MCF 10A (cell line): ENCODE results near the gene NANP. TPM values are rescaled to one million over a fixed set of nuclear protein-coding genes. Genes with fewer than 3 reads are reported as not detected.
A peak's percentile ranks its signal among the peaks of the same experiment; 100 is the strongest.

Source experiments
- BruUV-seq: library from RNA; stranded (reverse); fragments of 400-500 nt; replicated peaks from 2 replicates; lab custom pipeline; 2021; lab: Mats Ljungman, UMichigan
- CTCF ChIA-PET: fragments of 300-600 bp; sonication (Branson Sonifier 250); formaldehyde crosslinking; extraction: SDS; loops from one replicate; lab custom pipeline; 2021; ENCODE audit warnings: antibody characterized with exemption, inconsistent platforms; lab: Yijun Ruan, JAX
- POLR2A ChIA-PET: fragments of 300-600, 350-650 bp; sonication (Branson Sonifier 250); formaldehyde crosslinking; extraction: SDS; loops from one replicate; lab custom pipeline; 2020; ENCODE audit warnings: antibody characterized with exemption, inconsistent platforms; lab: Yijun Ruan, JAX
- DNase-seq: peaks from one replicate; pipeline ENCODE4 v3.0.0-alpha.2; 2018; ENCODE audit not compliant: unreplicated experiment
- H3K27ac Mint-ChIP-seq: one replicate; pipeline ENCODE4 v1.8.0; 2022; ENCODE audit warnings: mild to moderate bottlenecking, low read depth, mixed read lengths; ENCODE audit not compliant: unreplicated experiment
- H3K27me3 Mint-ChIP-seq: one replicate; pipeline ENCODE4 v1.8.0; 2022; ENCODE audit warnings: mixed read lengths; ENCODE audit not compliant: insufficient read depth, unreplicated experiment
- H3K36me3 Mint-ChIP-seq: one replicate; pipeline ENCODE4 v1.8.0; 2022; ENCODE audit warnings: mild to moderate bottlenecking, moderate library complexity, mixed read lengths; ENCODE audit not compliant: insufficient read depth, unreplicated experiment
- H3K4me1 Mint-ChIP-seq: one replicate; pipeline ENCODE4 v1.8.0; 2022; ENCODE audit warnings: mixed read lengths; ENCODE audit not compliant: insufficient read depth, unreplicated experiment
- H3K4me3 Mint-ChIP-seq: one replicate; pipeline ENCODE4 v1.8.0; 2022; ENCODE audit warnings: mild to moderate bottlenecking, moderate library complexity, mixed read lengths; ENCODE audit not compliant: unreplicated experiment
- H3K9me3 Mint-ChIP-seq: one replicate; pipeline ENCODE4 v1.8.0; 2022; ENCODE audit warnings: mixed read lengths; ENCODE audit not compliant: unreplicated experiment
- intact Hi-C: fragments of 100-400 bp; cut with micrococcal nuclease; formaldehyde crosslinking; loops from 2 replicates; pipeline ENCODE4 v1.14.1; 2022
- total RNA-seq: library from RNA; stranded (reverse); gene quantifications from 2 replicates; pipeline ENCODE4 v1.2.3, GENCODE V29; 2022
- TF ChIP-seq, protein P1 (sequence below): fragments of 200-600 bp; IDR thresholded peaks from one replicate; pipeline ENCODE4 v1.8.0; 2022; ENCODE audit warnings: antibody characterized with exemption, mild to moderate bottlenecking; ENCODE audit not compliant: unreplicated experiment

Gene NANP
- total RNA-seq, 1 experiment from 2014 or later, result 5.7 TPM

DNA sequence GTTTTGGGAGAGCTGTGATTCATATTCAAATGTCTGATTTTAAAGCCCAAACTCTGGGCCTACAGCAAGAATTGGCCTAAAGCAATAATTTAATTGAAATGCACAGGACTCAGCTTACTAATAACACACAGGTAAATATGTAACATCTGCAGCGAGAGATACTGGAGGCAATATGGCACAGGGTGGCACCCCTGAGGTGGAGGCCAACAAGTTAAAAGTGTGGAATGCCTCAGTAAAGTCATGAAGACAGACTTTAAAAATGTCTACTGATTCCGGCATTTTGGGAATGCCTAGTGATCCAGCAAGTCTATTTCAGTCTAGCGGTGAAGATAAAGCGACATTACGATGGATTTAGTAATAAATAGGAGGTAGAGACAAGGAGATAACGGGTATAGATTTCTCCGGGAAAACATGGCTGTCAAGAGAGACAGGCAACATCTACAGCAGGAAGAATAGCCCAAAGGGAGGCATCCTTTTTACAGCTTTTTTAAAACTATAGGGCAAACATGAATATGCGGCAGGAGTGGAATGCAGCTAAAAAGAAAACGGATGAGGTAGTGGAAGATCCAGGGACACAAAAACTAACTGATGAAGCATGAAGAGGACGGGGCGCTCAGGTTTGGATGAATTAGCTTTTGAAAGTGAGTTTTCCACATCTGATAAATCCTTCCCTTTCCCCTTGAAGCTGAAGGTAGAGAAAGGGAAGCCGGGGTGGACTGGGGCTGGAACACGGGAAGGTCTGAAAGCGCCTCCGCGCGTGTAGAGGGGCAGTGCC, 1.2 kb downstream of the NANP start:
- Mint-ChIP-seq H3K27ac (peak overlapping the region; percentile 73), H3K4me1 (peaks cover 26% of the 10 kb centered on the region), H3K27me3 (no peaks in the 10 kb centered on the region), H3K9me3 (no peaks in the 10 kb centered on the region), H3K36me3 (peaks cover 7% of the 10 kb centered on the region), H3K4me3 (peak overlapping the region; percentile 78)
- BruUV-seq, result no TSS peak
- peak; percentile 11 for DNase-seq
- ChIA-PET CTCF (interaction anchor here (0.7 to 1.2 kb wide), 7 partner anchors 13 to 197 kb away, joined by 3 to 6 read pairs (median 3); no protein-coding TSS in a partner anchor), POLR2A (interaction anchor here (0.7 to 2.7 kb wide), 19 partner anchors 9 to 631 kb away, joined by 3 to 14 read pairs (median 4); partner anchors contain the start of genes GINS1 and ZNF337)
- TF ChIP-seq, protein P1, sequence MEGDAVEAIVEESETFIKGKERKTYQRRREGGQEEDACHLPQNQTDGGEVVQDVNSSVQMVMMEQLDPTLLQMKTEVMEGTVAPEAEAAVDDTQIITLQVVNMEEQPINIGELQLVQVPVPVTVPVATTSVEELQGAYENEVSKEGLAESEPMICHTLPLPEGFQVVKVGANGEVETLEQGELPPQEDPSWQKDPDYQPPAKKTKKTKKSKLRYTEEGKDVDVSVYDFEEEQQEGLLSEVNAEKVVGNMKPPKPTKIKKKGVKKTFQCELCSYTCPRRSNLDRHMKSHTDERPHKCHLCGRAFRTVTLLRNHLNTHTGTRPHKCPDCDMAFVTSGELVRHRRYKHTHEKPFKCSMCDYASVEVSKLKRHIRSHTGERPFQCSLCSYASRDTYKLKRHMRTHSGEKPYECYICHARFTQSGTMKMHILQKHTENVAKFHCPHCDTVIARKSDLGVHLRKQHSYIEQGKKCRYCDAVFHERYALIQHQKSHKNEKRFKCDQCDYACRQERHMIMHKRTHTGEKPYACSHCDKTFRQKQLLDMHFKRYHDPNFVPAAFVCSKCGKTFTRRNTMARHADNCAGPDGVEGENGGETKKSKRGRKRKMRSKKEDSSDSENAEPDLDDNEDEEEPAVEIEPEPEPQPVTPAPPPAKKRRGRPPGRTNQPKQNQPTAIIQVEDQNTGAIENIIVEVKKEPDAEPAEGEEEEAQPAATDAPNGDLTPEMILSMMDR, result no peak
- intact Hi-C loops, result loop anchor here (2.0 kb wide), 1 partner anchor 48 kb away; no protein-coding TSS in a partner anchor

DNA sequence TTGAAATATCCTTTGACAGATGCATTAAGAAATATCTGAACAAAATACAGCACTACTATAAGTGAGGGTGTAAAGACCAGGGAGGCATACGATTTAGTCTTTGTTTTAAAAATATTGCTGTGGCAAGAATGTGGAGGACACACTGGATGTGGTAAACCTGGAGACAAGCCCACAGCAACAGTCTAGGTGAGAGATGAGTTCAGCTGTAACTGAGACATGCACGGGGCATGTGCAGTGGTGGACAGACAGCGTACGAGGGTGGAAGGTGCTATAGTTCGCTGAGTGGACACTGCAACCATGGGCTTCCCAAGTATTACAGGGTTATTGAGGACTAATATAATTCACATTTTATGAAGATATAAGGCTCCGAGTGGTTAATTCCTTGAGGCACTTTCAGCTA, 1.8 kb downstream of the NANP start:
- no peaks in the 10 kb centered on the region for H3K27me3 Mint-ChIP-seq
- intact Hi-C loops, result loop anchor here (2.0 kb wide), 1 partner anchor 49 kb away; no protein-coding TSS in a partner anchor
- peak; percentile 7 for DNase-seq
- BruUV-seq, result TSS peak; percentile 22
- peak overlapping the region; percentile 78 for H3K4me3 Mint-ChIP-seq
- POLR2A ChIA-PET, result interaction anchor here (0.6 to 2.7 kb wide), 12 partner anchors 8 to 366 kb away, joined by 3 to 14 read pairs (median 4); partner anchors contain the start of gene ZNF337
- peak overlapping the region; percentile 73 for H3K27ac Mint-ChIP-seq
- no peaks in the 10 kb centered on the region for H3K9me3 Mint-ChIP-seq
- TF ChIP-seq, protein P1, result no peak
- peaks cover 26% of the 10 kb centered on the region for H3K4me1 Mint-ChIP-seq
- CTCF ChIA-PET, result interaction anchor here (0.7 to 1.2 kb wide), 6 partner anchors 12 to 146 kb away, joined by 3 to 5 read pairs (median 3); no protein-coding TSS in a partner anchor
- peaks cover 7% of the 10 kb centered on the region for H3K36me3 Mint-ChIP-seq

DNA sequence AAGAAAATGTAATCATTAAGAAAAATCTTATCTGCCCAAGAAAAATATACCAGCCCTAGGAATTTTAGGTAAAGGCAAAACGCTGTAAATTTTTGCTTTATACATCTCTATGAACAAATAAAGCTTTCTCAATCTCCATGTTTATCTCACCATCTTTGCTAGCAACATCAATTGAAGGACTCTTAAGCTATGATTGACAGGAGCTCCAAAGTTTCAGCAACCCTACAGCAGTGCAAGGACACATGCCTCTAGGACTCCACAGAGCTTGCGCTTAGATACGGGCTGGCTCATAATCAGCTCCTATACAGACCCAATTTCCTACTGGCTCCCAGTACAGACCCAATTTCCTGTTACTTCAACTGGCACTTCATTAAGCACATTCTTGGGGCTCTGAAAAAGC, 4.3 kb downstream of the NANP start:
- TF ChIP-seq, protein P1, result no peak
- POLR2A ChIA-PET, result interaction anchor here (0.6 to 1.2 kb wide), 3 partner anchors 8 to 73 kb away, joined by 3 to 4 read pairs (median 3); no protein-coding TSS in a partner anchor
- H3K9me3 Mint-ChIP-seq, result no peaks in the 10 kb centered on the region
- H3K4me1 Mint-ChIP-seq, result peaks cover 30% of the 10 kb centered on the region
- CTCF ChIA-PET, result interaction anchor here (0.6 to 1.7 kb wide), 4 partner anchors 13 to 150 kb away, joined by 3 to 12 read pairs (median 4); no protein-coding TSS in a partner anchor
- intact Hi-C loops, result no loop called here
- no peak overlapping the region for H3K27ac Mint-ChIP-seq
- no peak overlapping the region for H3K4me3 Mint-ChIP-seq
- no TSS peak for BruUV-seq
- DNase-seq, result no peak
- H3K36me3 Mint-ChIP-seq, result peaks cover 7% of the 10 kb centered on the region
- H3K27me3 Mint-ChIP-seq, result no peaks in the 10 kb centered on the region

GRCh38 chr20:25608774-25609173, 15.0 kb downstream of the NANP start:
- no peaks in the 10 kb centered on the region for H3K27me3 Mint-ChIP-seq
- peaks cover 7% of the 10 kb centered on the region for H3K36me3 Mint-ChIP-seq
- no peak overlapping the region for H3K4me3 Mint-ChIP-seq
- H3K27ac Mint-ChIP-seq, result no peak overlapping the region
- BruUV-seq, result no TSS peak
- CTCF ChIA-PET, result no interaction called here
- H3K9me3 Mint-ChIP-seq, result no peaks in the 10 kb centered on the region
- no peak for DNase-seq
- POLR2A ChIA-PET, result interaction anchor here (0.6 to 1.3 kb wide), 2 partner anchors 14 to 89 kb away, joined by 3 read pairs; no protein-coding TSS in a partner anchor
- intact Hi-C loops, result no loop called here
- H3K4me1 Mint-ChIP-seq, result no peaks in the 10 kb centered on the region
- TF ChIP-seq, protein P1, result no peak
